Muscle layer of duodenum (tissue), 2 donors: ENCODE results near the gene RNF212B.

Source experiments
- H3K27ac ChIP-seq: one replicate; pipeline ENCODE4 v1.7.0; 2013; ENCODE audit warnings: mild to moderate bottlenecking, low read length
- H3K27me3 ChIP-seq: one replicate; pipeline ENCODE4 v1.7.0; 2013; ENCODE audit warnings: low read depth, mild to moderate bottlenecking, control low read depth, low read length
- H3K36me3 ChIP-seq, 2 donors: one replicate each; pipeline ENCODE4 v1.7.0; 2013; ENCODE audit warnings: low read length in 2 of 2, control low read depth in 1 of 2, mild to moderate bottlenecking in 1 of 2; ENCODE audit not compliant: insufficient read depth in 2 of 2, control insufficient read depth in 1 of 2
- H3K4me1 ChIP-seq, 2 donors: one replicate each; pipeline ENCODE4 v1.7.0; 2013; ENCODE audit warnings: low read length in 2 of 2, mild to moderate bottlenecking in 2 of 2, control low read depth in 1 of 2, moderate library complexity in 1 of 2; ENCODE audit not compliant: insufficient read depth in 2 of 2, control insufficient read depth in 1 of 2
- H3K4me3 ChIP-seq, 2 donors: one replicate each; pipeline ENCODE4 v1.7.0; 2013; ENCODE audit warnings: low read length in 2 of 2, low read depth in 1 of 2, mild to moderate bottlenecking in 1 of 2
- H3K9me3 ChIP-seq, 2 donors: one replicate each; pipeline ENCODE4 v1.7.0; 2013; ENCODE audit warnings: low read length in 2 of 2, control low read depth in 1 of 2, mild to moderate bottlenecking in 1 of 2; ENCODE audit not compliant: control insufficient read depth in 1 of 2
- donor health status: healthy.

The RNF212B gene

DNA sequence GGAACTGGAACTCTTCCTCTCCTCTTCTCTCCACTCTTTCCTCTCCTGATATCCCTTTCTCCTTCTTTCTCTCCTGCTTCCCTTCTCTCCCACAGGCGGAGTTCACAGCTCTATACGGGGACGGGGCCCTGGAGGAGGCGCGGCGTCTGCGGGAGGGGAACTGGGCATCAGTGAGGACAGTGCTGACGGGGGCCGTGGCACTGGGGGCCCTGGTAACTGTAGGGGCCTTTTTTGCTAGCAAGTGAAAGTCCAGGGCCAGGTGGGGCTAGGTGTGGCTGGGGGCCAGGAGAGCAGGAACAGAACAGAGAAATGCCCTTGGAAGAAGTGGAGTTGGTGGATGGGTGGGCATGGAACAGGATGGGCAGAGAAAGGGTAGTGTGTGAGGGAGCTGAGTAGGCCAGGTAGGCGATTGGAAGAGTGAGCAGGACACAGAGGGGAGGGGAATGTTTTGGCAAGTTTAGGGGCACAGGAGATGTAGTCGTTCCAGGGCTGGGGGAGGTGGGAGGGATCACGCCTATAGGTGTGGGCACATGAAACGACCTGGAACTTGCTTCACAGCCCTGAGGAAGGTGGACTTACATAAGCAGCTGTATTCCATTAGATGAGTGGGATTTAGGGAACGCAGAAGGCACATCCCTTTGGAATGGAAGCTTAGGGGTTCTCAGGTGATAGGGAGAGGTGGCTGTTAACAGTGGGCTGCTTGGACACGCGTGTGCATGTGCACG, 71.1 kb downstream of the RNF212B start:
- Histone ChIP-seq H3K4me3 (peak overlapping the region in 1 of 2 donors; percentile 67), H3K27me3 (no peaks in the 10 kb centered on the region), H3K4me1 (peaks cover 20 to 47% of the 10 kb centered on the region in 2 donors), H3K27ac (no peak overlapping the region), H3K9me3 (no peaks in the 10 kb centered on the region), H3K36me3 (peaks cover 18 to 22% of the 10 kb centered on the region in 2 donors)

DNA sequence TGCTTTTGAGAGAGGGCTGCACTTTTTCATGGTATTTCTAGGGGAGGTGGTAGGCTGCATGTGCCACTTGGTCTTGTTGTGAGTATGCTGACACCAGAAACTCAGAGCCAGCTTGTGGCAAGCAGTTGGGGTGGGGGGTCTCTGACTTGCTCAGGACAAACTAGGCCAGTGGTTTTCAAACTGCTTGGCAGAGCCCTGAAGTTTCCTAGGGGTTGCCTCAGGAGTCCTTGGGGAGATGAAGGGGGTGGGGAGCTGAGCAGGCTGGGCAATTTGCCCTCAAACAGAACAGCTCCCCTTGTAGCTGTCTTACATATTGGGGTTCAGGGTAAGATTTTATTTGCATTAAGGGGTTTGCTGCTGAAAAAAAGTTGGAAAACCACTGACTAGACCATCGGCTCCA, 72.8 kb downstream of the RNF212B start:
- H3K4me3 ChIP-seq, result no peak overlapping the region
- peaks cover 18 to 22% of the 10 kb centered on the region in 2 donors for H3K36me3 ChIP-seq
- H3K4me1 ChIP-seq, result peaks cover 20 to 47% of the 10 kb centered on the region in 2 donors
- H3K27me3 ChIP-seq, result no peaks in the 10 kb centered on the region
- H3K27ac ChIP-seq, result no peak overlapping the region
- H3K9me3 ChIP-seq, result no peaks in the 10 kb centered on the region

DNA sequence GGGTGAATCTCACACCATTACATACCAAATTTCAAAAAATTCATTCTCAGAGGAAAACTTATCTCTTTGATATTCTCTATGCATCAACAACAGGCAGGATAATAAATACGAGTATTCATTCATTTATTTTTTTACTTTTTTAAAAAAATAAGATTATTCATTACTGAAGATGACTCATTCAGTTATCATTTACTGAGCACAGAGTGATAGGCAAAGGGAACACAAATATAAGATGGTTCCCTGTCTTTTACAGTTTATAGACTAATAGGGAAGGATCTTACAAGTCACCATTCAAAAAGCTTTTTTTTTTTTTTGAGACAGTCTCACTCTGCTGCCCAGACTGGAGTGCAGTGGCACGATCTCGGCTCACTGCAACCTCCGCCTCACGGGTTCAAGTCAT, 78.6 kb downstream of the RNF212B start:
- Histone ChIP-seq H3K4me3 (no peak overlapping the region), H3K27ac (no peak overlapping the region), H3K4me1 (peaks cover 0 to 5% of the 10 kb centered on the region in 2 donors), H3K36me3 (peaks cover under 1 to 6% of the 10 kb centered on the region in 2 donors), H3K27me3 (no peaks in the 10 kb centered on the region), H3K9me3 (no peaks in the 10 kb centered on the region)

DNA sequence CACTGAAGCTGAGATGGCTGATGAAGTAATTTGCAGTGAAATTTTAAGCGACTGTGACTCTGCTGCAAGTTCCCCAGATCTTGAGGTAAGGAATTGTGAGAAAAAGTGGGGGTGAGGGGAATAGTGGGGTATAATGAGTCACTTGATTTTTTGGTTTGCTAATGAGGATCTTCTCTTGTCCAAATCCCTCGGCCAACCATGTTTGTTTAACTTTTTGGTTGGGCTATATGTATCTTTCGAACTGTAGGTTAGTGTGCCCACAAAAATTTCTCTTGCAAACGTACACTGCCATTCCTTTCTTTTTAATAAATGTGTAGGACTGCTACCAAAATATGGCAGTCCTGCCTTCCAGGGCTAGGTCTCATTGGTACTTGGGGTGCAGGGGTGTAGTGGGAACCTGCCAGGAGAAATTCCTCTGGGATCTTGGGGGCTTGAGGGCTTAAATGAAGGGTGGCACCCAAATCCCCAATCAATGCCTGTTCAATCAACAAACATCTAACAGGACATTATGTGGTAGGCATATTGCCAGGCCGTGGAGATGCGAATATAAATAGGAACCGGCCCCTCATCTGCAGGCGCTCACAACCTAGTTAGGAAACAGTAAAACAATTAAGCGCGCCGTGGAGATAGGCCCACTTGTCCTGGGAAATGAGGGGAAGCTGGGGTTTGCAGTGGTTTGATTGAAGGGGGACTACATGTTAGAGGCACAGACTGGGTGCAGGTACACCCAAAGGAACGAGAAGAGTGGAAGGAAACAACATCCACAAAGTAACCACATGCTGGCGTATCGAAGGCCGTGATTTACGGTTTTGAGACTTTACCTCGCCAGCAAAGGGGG, 82.2 kb downstream of the RNF212B start:
- Histone ChIP-seq H3K4me1 (peaks cover 11 to 19% of the 10 kb centered on the region in 2 donors), H3K9me3 (no peaks in the 10 kb centered on the region), H3K36me3 (peaks cover 18 to 22% of the 10 kb centered on the region in 2 donors), H3K4me3 (peak overlapping the region; percentile 56 to 72), H3K27me3 (no peaks in the 10 kb centered on the region), H3K27ac (peak overlapping the region; percentile 94)

DNA sequence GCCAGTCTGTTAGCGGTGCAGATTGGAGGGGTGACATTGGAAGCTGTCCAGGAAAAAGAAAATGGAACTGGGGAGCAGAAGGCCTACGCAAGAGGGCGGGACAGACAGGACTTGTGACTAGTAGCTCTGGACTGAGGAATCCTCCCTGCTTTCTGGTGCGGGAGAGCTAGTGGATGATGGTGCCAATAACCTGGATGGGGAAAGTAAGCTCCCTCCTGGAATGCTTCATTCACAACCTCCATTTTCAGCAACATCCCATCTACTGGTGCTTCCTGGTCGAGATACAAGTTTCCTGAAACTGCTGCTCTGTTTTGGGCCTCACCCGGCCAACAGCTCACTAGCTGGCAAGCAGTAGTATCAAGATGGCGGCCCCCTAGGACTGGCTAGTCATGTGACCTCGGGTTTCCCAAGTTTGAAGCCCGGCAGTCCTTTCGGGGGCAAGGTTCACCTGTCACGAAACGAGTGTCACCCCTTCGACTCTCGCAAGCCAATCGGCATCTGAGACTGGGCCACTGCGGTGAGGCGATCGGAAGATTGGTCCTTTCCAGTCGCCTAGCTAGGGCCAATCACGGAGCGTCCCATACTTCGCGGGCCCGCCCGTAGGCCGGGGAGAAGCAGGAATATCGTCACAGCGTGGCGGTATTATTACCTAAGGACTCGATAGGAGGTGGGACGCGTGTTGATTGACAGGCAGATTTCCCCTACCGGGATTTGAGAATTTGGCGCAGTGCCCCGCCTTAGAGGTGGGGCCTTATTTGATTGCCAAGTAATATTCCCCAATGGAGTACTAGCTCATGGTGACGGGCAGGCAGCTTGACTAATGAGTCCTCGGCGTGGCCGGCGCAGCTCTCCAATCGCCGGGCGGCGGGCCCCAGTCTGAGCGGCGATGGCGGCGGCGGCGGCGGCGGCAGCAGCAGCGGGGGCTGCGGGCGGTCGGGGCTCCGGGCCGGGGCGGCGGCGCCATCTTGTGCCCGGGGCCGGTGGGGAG, 83.1 kb downstream of the RNF212B start, which contains the start of gene PABPN1:
PABPN1 (plus strand) TSS at position 874 of the 988 bp plus-strand sequence; CDS start at position 887, 13 bp downstream.
- H3K27me3 ChIP-seq, result no peaks in the 10 kb centered on the region
- H3K36me3 ChIP-seq, result peaks cover 23 to 27% of the 10 kb centered on the region in 2 donors
- H3K4me1 ChIP-seq, result peaks cover 11 to 19% of the 10 kb centered on the region in 2 donors
- H3K9me3 ChIP-seq, result no peaks in the 10 kb centered on the region
- peak within 1 kb of the TSS; percentile 94 for H3K27ac ChIP-seq
- peak within 1 kb of the TSS; percentile 75 to 94 for H3K4me3 ChIP-seq

DNA sequence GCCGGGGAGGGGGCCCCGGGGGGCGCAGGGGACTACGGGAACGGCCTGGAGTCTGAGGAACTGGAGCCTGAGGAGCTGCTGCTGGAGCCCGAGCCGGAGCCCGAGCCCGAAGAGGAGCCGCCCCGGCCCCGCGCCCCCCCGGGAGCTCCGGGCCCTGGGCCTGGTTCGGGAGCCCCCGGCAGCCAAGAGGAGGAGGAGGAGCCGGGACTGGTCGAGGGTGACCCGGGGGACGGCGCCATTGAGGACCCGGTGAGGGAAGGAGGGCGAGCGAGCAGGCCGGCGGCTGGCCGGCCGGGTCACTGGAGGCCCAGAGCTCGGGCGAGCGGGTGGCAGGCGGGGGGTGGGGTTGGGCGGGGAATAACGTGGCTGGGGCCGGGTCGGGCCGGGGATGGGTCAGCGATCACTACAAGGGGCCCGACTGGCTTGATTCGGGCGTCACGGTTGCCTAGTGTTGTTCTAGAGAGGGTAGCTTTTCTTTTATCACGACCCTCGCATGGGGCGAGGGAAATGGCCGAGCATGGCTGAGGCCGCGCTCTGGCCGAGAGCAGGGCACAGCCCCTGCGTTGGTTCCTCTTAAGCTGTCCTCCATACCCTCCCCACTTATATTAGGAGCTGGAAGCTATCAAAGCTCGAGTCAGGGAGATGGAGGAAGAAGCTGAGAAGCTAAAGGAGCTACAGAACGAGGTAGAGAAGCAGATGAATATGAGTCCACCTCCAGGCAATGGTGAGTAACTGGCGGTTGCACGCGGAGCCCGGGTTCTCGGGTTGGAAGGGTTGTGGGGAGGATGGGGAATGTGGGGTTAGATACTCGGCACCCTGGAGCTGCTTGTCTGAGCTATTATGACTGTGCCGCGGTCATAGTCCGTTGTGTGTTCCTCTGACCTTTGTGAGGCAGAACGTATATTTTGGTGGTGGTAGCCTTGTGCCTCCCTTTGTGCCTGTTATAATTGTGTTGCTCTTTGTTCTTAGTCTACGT, 84.1 kb downstream of the RNF212B start:
- Histone ChIP-seq H3K4me1 (peaks cover 11 to 19% of the 10 kb centered on the region in 2 donors), H3K4me3 (peak overlapping the region; percentile 75 to 94), H3K27me3 (no peaks in the 10 kb centered on the region), H3K36me3 (peaks cover 23 to 31% of the 10 kb centered on the region in 2 donors), H3K27ac (peak overlapping the region; percentile 92), H3K9me3 (no peaks in the 10 kb centered on the region)
